NCI-H1694 (cell line): ENCODE results near the gene PEX6.
"Not testable (repeated sequence)": the region's sequence is repeated elsewhere in the genome, so short reads cannot be mapped to it uniquely, and the experiment has no call there.

Experiments used
- DNase-seq: peaks from one replicate; lab custom pipeline; 2025; lab: John Stamatoyannopoulos, UW

The PEX6 gene

GRCh38 chr6:42978839-42979522 lies at the start of gene PEX6:
PEX6 (minus strand) TSS chr6:42979181; CDS start chr6:42979150, 31 bp downstream.
- DNase-seq: peak; percentile 85

GRCh38 chr6:43026365-43026764 lies 47.4 kb upstream of the PEX6 start:
- DNase-seq: no peak

GRCh38 chr6:43024436-43024835 lies 45.5 kb upstream of the PEX6 start:
- no peak for DNase-seq

- DNase-seq: peak; percentile 30
Observed at GRCh38 chr6:43021270-43022047, 42.5 kb upstream of the PEX6 start, which contains the start of gene RRP36. RRP36 (plus strand) TSS chr6:43021623; CDS start chr6:43021655, 32 bp downstream.

GRCh38 chr6:43020847-43021246 lies 41.9 kb upstream of the PEX6 start:
- no peak for DNase-seq

- no peak for DNase-seq
Observed at GRCh38 chr6:43020052-43020705, 41.2 kb upstream of the PEX6 start.

GRCh38 chr6:43019152-43019551 lies 40.2 kb upstream of the PEX6 start:
- no peak for DNase-seq

- no peak for DNase-seq
Observed at GRCh38 chr6:43016943-43017334, 38.0 kb upstream of the PEX6 start.

- DNase-seq: no peak
Observed at GRCh38 chr6:43016176-43016942, 37.4 kb upstream of the PEX6 start.

- no peak for DNase-seq
Observed at GRCh38 chr6:43014434-43014909, 35.5 kb upstream of the PEX6 start.

GRCh38 chr6:43013843-43014433 lies 35.0 kb upstream of the PEX6 start, which contains the start of the genes KLHDC3 and MEA1:
KLHDC3 (plus strand) TSS chr6:43014249; CDS start chr6:43017193, 2,944 bp downstream.
MEA1 (minus strand) TSS chr6:43013946; CDS start chr6:43013813, 133 bp downstream.
- DNase-seq: peak; percentile 99

GRCh38 chr6:43013097-43013842 lies 34.3 kb upstream of the PEX6 start:
- DNase-seq: no peak

GRCh38 chr6:43012364-43012763 lies 33.4 kb upstream of the PEX6 start:
- DNase-seq: no peak

- DNase-seq: no peak
Observed at GRCh38 chr6:43011207-43011606, 32.2 kb upstream of the PEX6 start.

GRCh38 chr6:43009124-43009523 lies 30.1 kb upstream of the PEX6 start:
- DNase-seq: peak; percentile 26

GRCh38 chr6:43007126-43007525 lies 28.1 kb upstream of the PEX6 start:
- no peak for DNase-seq

GRCh38 chr6:43006251-43006650 lies 27.3 kb upstream of the PEX6 start:
- no peak for DNase-seq

- no peak for DNase-seq
Observed at GRCh38 chr6:43005844-43006243, 26.9 kb upstream of the PEX6 start.

- no peak for DNase-seq
Observed at GRCh38 chr6:43001843-43002242, 22.9 kb upstream of the PEX6 start.

- not testable (repeated sequence) for DNase-seq
Observed at GRCh38 chr6:42998205-42998604, 19.2 kb upstream of the PEX6 start.

- DNase-seq: no peak
Observed at GRCh38 chr6:42996513-42996912, 17.5 kb upstream of the PEX6 start.
